Keratinocyte (primary cell): ENCODE data around the gene DNAH8. TPM values are rescaled to one million over a fixed set of nuclear protein-coding genes. Genes with fewer than 3 reads are reported as not detected.

Source experiments
- DNase-seq: peaks from one replicate; pipeline ENCODE4 v3.0.0-alpha.2; 2011; ENCODE audit warnings: low read depth, missing footprints, low spot score
- FAIRE-seq: peaks from 2 replicates; lab custom pipeline; 2011; peaks lifted over from hg19 to GRCh38; lab: Jason Lieb, UNC
- H2AFZ ChIP-seq: 2 replicates; pipeline ENCODE4 v1.6.0; 2012; ENCODE audit warnings: low read length, control low read depth, inconsistent platforms; ENCODE audit not compliant: control insufficient read depth
- H3K27ac ChIP-seq: 2 replicates; pipeline ENCODE4 v1.5.1; 2011; ENCODE audit warnings: low read length; ENCODE audit not compliant: control insufficient read depth, insufficient read depth
- H3K27me3 ChIP-seq: 3 replicates; pipeline ENCODE4 v1.6.0; 2011; ENCODE audit warnings: low read length; ENCODE audit not compliant: control insufficient read depth, insufficient read depth; ENCODE audit errors: extremely low read depth
- H3K36me3 ChIP-seq, 2 experiments: 2 replicates in 1 of 2; 3 replicates in 1 of 2; pipeline ENCODE4 v1.5.1; 2011; ENCODE audit warnings: low read length in 2 of 2, mild to moderate bottlenecking in 1 of 2; ENCODE audit not compliant: control insufficient read depth in 2 of 2, insufficient read depth in 2 of 2; ENCODE audit errors: extremely low read depth in 1 of 2
- H3K4me1 ChIP-seq: 3 replicates; pipeline ENCODE4 v1.5.1; 2011; ENCODE audit warnings: low read length; ENCODE audit not compliant: control insufficient read depth, insufficient read depth; ENCODE audit errors: extremely low read depth
- H3K4me2 ChIP-seq: 3 replicates; pipeline ENCODE4 v1.6.0; 2011; ENCODE audit warnings: low read depth, low read length; ENCODE audit not compliant: control insufficient read depth, insufficient read depth; ENCODE audit errors: extremely low read depth
- H3K4me3 ChIP-seq, 3 experiments: fragments of 200-600 bp in 1 of 3; sonication (generic) in 1 of 3; 2 replicates in 2 of 3; 3 replicates in 1 of 3; pipeline ENCODE4 v1.5.1; 2011 to 2016; ENCODE audit warnings: low read length in 3 of 3, mild to moderate bottlenecking in 3 of 3, control low read depth in 2 of 3, inconsistent platforms in 1 of 3, low read depth in 1 of 3, mixed read lengths in 1 of 3, mixed run types in 1 of 3, moderate library complexity in 1 of 3; ENCODE audit not compliant: control insufficient read depth in 2 of 3, insufficient read depth in 2 of 3; ENCODE audit errors: extremely low read depth in 1 of 3
- H3K79me2 ChIP-seq: 2 replicates; pipeline ENCODE4 v1.6.0; 2012; ENCODE audit warnings: low read length; ENCODE audit not compliant: control insufficient read depth, insufficient read depth
- H3K9ac ChIP-seq: 3 replicates; pipeline ENCODE4 v1.6.0; 2011; ENCODE audit warnings: low read length; ENCODE audit not compliant: control insufficient read depth, insufficient read depth; ENCODE audit errors: extremely low read depth
- H3K9me1 ChIP-seq: 3 replicates; pipeline ENCODE4 v1.6.0; 2011; ENCODE audit warnings: low read length; ENCODE audit not compliant: control insufficient read depth, insufficient read depth; ENCODE audit errors: extremely low read depth
- H3K9me3 ChIP-seq: 2 replicates; pipeline ENCODE4 v1.5.1; 2012; ENCODE audit warnings: low read depth, low read length; ENCODE audit not compliant: control insufficient read depth
- H4K20me1 ChIP-seq: 3 replicates; pipeline ENCODE4 v1.6.0; 2011; ENCODE audit warnings: low read length; ENCODE audit not compliant: control insufficient read depth, insufficient read depth; ENCODE audit errors: extremely low read depth
- EZH2 ChIP-seq: IDR thresholded peaks from one replicate; pipeline ENCODE4 v1.6.1; 2012; ENCODE audit warnings: inconsistent platforms, mild to moderate bottlenecking, low read length, moderate library complexity
- dilution Hi-C: fragments of 300-500 bp; cut with MboI; formaldehyde crosslinking; loops from one replicate; pipeline ENCODE4 v1.7.0; 2020; ENCODE audit warnings: low sequenced_read_pairs; ENCODE audit not compliant: extremely low pct_ligation_motif_present
- polyA plus RNA-seq, 5 experiments: library from polyadenylated mRNA; depleted of rRNA in 3 of 5; stranded (reverse) in 3 of 5; stranded (forward) in 1 of 5; unstranded in 1 of 5; fragments of >200 nt; gene quantifications; 1 replicate in 1 of 5; 2 replicates in 3 of 5; 3 replicates in 1 of 5; pipeline versions ENCODE4 v1.2.1 to v1.2.3, GENCODE V29; 2011 to 2012; ENCODE audit warnings: missing spikeins in 2 of 5, low read depth in 1 of 5, low replicate concordance in 1 of 5
- TF ChIP-seq, protein P1 (sequence below), 3 experiments: IDR thresholded peaks in 1 of 3; conservative IDR thresholded peaks in 1 of 3; optimal IDR thresholded peaks in 1 of 3; 2 replicates in 2 of 3; 3 replicates in 1 of 3; pipeline versions ENCODE3 to v1.5.1; 2011; ENCODE audit warnings: low read length in 3 of 3, mild to moderate bottlenecking in 3 of 3, moderate library complexity in 2 of 3, control low read depth in 1 of 3, inconsistent platforms in 1 of 3; ENCODE audit not compliant: insufficient read depth in 2 of 3; ENCODE audit errors: extremely low read depth in 1 of 3

DNAH8 gene
- polyA plus RNA-seq, 1 donor (not counting 4 experiments of a cell fraction or from before 2014, with no cell fraction given), result 0.01 TPM

GRCh38 chr6:39077882-39078594 is 362.9 kb downstream of the DNAH8 start:
- no peak overlapping the region for H3K4me3 ChIP-seq
- H3K36me3 ChIP-seq, result no peaks in the 10 kb centered on the region
- no peaks in the 10 kb centered on the region for H3K9me3 ChIP-seq
- H4K20me1 ChIP-seq, result no peaks in the 10 kb centered on the region
- no peaks in the 10 kb centered on the region for H3K79me2 ChIP-seq
- no peaks in the 10 kb centered on the region for H3K4me1 ChIP-seq
- peaks cover under 1% of the 10 kb centered on the region for H3K27me3 ChIP-seq
- H3K9ac ChIP-seq, result no peak overlapping the region
- FAIRE-seq (no peak), DNase-seq (no peak)
- no peak overlapping the region for H3K27ac ChIP-seq
- H2AFZ ChIP-seq, result no peak overlapping the region
- dilution Hi-C loops, result no loop called here
- H3K9me1 ChIP-seq, result no peaks in the 10 kb centered on the region
- no peak for TF ChIP-seq EZH2
- TF ChIP-seq, protein P1, sequence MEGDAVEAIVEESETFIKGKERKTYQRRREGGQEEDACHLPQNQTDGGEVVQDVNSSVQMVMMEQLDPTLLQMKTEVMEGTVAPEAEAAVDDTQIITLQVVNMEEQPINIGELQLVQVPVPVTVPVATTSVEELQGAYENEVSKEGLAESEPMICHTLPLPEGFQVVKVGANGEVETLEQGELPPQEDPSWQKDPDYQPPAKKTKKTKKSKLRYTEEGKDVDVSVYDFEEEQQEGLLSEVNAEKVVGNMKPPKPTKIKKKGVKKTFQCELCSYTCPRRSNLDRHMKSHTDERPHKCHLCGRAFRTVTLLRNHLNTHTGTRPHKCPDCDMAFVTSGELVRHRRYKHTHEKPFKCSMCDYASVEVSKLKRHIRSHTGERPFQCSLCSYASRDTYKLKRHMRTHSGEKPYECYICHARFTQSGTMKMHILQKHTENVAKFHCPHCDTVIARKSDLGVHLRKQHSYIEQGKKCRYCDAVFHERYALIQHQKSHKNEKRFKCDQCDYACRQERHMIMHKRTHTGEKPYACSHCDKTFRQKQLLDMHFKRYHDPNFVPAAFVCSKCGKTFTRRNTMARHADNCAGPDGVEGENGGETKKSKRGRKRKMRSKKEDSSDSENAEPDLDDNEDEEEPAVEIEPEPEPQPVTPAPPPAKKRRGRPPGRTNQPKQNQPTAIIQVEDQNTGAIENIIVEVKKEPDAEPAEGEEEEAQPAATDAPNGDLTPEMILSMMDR (optimal IDR thresholded peaks at IDR 0.05 in 1 of 3, IDR thresholded peaks at IDR 0.05 in 1 of 3, conservative IDR thresholded peaks at IDR 0.05 in 1 of 3; ENCODE audit: extremely low read depth in 1 of 3, insufficient read depth in 2 of 3, low read length in 3 of 3), result no peak
- H3K4me2 ChIP-seq, result no peak overlapping the region

DNA sequence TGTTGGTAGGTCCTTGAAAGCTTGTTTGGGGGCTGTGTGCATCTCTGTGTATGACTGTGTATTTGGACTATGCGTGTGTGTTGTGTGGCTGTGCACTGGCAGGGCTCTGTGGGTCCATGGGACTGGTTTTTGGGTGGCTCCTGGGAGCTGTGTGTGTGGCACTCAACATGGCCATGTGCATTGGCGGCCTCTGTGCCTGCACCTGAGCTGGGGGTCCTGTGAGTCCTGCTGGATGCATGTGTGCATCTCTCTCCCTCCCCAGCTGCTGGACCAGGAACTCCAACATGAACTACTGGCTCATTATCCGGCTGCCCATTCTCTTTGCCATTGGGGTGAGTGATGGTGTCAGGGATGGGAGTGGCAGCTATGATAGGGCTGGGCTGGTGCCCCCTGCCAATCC is 363.6 kb downstream of the DNAH8 start:
- H4K20me1 ChIP-seq, result no peaks in the 10 kb centered on the region

More for the DNA sequence above, 363.6 kb downstream of the DNAH8 start:
- FAIRE-seq (no peak), DNase-seq (no peak)
- Histone ChIP-seq H3K36me3 (no peaks in the 10 kb centered on the region), H3K9me1 (no peaks in the 10 kb centered on the region), H3K27ac (no peak overlapping the region), H3K9ac (no peak overlapping the region), H3K4me1 (no peaks in the 10 kb centered on the region), H3K9me3 (no peaks in the 10 kb centered on the region), H3K27me3 (peaks cover 3% of the 10 kb centered on the region), H3K4me2 (no peak overlapping the region), H3K4me3 (no peak overlapping the region), H2AFZ (no peak overlapping the region), H3K79me2 (no peaks in the 10 kb centered on the region)
- dilution Hi-C loops, result no loop called here
- TF ChIP-seq, protein P1 (optimal IDR thresholded peaks at IDR 0.05 in 1 of 3, IDR thresholded peaks at IDR 0.05 in 1 of 3, conservative IDR thresholded peaks at IDR 0.05 in 1 of 3; ENCODE audit: extremely low read depth in 1 of 3, insufficient read depth in 2 of 3, low read length in 3 of 3), result no peak
- no peak for TF ChIP-seq EZH2
